IMR-90 (cell line): ENCODE measurements around the gene IFNAR2.

ENCODE experiments used
- BHLHE40 ChIP-seq: fragments of 150-350 bp; IDR thresholded peaks from 2 replicates; pipeline ENCODE4 v1.6.1; 2016; ENCODE audit warnings: mild to moderate bottlenecking, low read depth, low read length
- CEBPB ChIP-seq: IDR thresholded peaks from 2 replicates; pipeline ENCODE4 v1.6.1; 2012; ENCODE audit warnings: low read depth, low read length, improper control_type of control experiment
- CHD1 ChIP-seq: IDR thresholded peaks from 2 replicates; pipeline ENCODE4 v1.6.1; 2012; ENCODE audit warnings: low read depth, low read length, improper control_type of control experiment
- CTCF ChIP-seq: conservative IDR thresholded peaks from 2 replicates; pipeline ENCODE4 v1.5.1; 2012; ENCODE audit warnings: mild to moderate bottlenecking, low read depth, low read length, improper control_type of control experiment
- MAFK ChIP-seq: IDR thresholded peaks from 2 replicates; pipeline ENCODE4 v1.6.1; 2012; ENCODE audit warnings: low read depth, low read length, improper control_type of control experiment
- MXI1 ChIP-seq: IDR thresholded peaks from 2 replicates; pipeline ENCODE4 v1.6.1; 2012; ENCODE audit warnings: low read depth, mild to moderate bottlenecking, low read length, moderate library complexity, borderline replicate concordance
- POLR2A ChIP-seq: IDR thresholded peaks from 2 replicates; pipeline ENCODE4 v1.6.1; 2012; ENCODE audit warnings: mild to moderate bottlenecking, low read depth, low read length
- RAD21 ChIP-seq: IDR thresholded peaks from 2 replicates; pipeline ENCODE4 v1.6.1; 2012; ENCODE audit warnings: low read length, improper control_type of control experiment
- RFX5 ChIP-seq: IDR thresholded peaks from 2 replicates; pipeline ENCODE4 v1.8.0; 2012; ENCODE audit warnings: low read depth, mild to moderate bottlenecking, low read length, moderate library complexity
- SMC3 ChIP-seq: fragments of 150-350 bp; IDR thresholded peaks from 2 replicates; pipeline ENCODE4 v1.6.1; 2016; ENCODE audit warnings: low read depth, mild to moderate bottlenecking, antibody characterized with exemption, low read length, moderate library complexity
- USF2 ChIP-seq: fragments of 150-350 bp; IDR thresholded peaks from 2 replicates; pipeline ENCODE4 v1.6.1; 2017; ENCODE audit warnings: mild to moderate bottlenecking, antibody characterized with exemption, low read length, low read depth

GRCh38 chr21:33245289-33245918 is 15.7 kb downstream of the IFNAR2 start:
- TF ChIP-seq CTCF (no peak), MXI1 (no peak), USF2 (no peak), POLR2A (no peak), SMC3 (no peak), MAFK (no peak), CEBPB (no peak), RAD21 (no peak), CHD1 (no peak), BHLHE40 (no peak), RFX5 (no peak)
